GM15510 (cell line): Measurements from ENCODE around the gene NXPH4.

Experiments used
- POLR2A ChIP-seq: IDR thresholded peaks from 3 replicates; pipeline ENCODE4 v1.6.1; 2011; ENCODE audit warnings: borderline replicate concordance; ENCODE audit not compliant: insufficient read length; ENCODE audit errors: extremely low read depth

NXPH4 gene

GRCh38 chr12:57242691-57243454 lies 26.3 kb downstream of the NXPH4 start:
- peak; percentile 47 for TF ChIP-seq POLR2A

- no peak for TF ChIP-seq POLR2A
Observed at GRCh38 chr12:57243521-57244311, 27.1 kb downstream of the NXPH4 start.

GRCh38 chr12:57244312-57244696 lies 27.7 kb downstream of the NXPH4 start:
- no peak for TF ChIP-seq POLR2A

- no peak for TF ChIP-seq POLR2A
Observed at GRCh38 chr12:57247041-57247440, 30.4 kb downstream of the NXPH4 start.

- TF ChIP-seq POLR2A = no peak
Observed at GRCh38 chr12:57248934-57249742, 32.5 kb downstream of the NXPH4 start.

GRCh38 chr12:57250541-57250940 lies 33.9 kb downstream of the NXPH4 start:
- TF ChIP-seq POLR2A = no peak

GRCh38 chr12:57250956-57251355 lies 34.4 kb downstream of the NXPH4 start, which contains the start of gene STAC3:
TSS of gene STAC3 (minus strand) at chr12:57251187. CDS start at chr12:57249636, 1,551 bp downstream.
- no peak for TF ChIP-seq POLR2A

- TF ChIP-seq POLR2A = no peak
Observed at GRCh38 chr12:57254506-57255280, 38.1 kb downstream of the NXPH4 start.

- TF ChIP-seq POLR2A = no peak
Observed at GRCh38 chr12:57255916-57256315, 39.3 kb downstream of the NXPH4 start.

GRCh38 chr12:57258977-57259970 lies 42.7 kb downstream of the NXPH4 start:
- no peak for TF ChIP-seq POLR2A

- no peak for TF ChIP-seq POLR2A
Observed at GRCh38 chr12:57260366-57260765, 43.8 kb downstream of the NXPH4 start.

GRCh38 chr12:57261428-57261865 lies 44.9 kb downstream of the NXPH4 start:
- TF ChIP-seq POLR2A = no peak
